AG04449 (cell line): Measurements from ENCODE around the gene SP140L.

Source experiments
- CTCF ChIA-PET: fragments of 350-600 bp; formaldehyde crosslinking; extraction: SDS; loops from one replicate; lab custom pipeline; 2021; ENCODE audit warnings: antibody characterized with exemption; lab: Yijun Ruan, JAX
- POLR2A ChIA-PET: fragments of 400-600, 350-600 bp; formaldehyde crosslinking; extraction: SDS; loops from one replicate; lab custom pipeline; 2020; ENCODE audit warnings: antibody characterized with exemption, inconsistent platforms; lab: Yijun Ruan, JAX
- DNase-seq: peaks from one replicate; pipeline ENCODE4 v3.0.0-alpha.2; 2010; ENCODE audit warnings: low read depth, low spot score
- H3K4me3 ChIP-seq: 2 replicates; pipeline ENCODE4 v1.5.1; 2011; ENCODE audit warnings: low read depth, mild to moderate bottlenecking, control low read depth, low read length
- TF ChIP-seq, protein P1 (sequence below): IDR thresholded peaks from one replicate; pipeline ENCODE4 v1.5.1; 2011; ENCODE audit warnings: mild to moderate bottlenecking, moderate library complexity, low read length, control low read depth, inconsistent platforms; ENCODE audit not compliant: insufficient read depth; ENCODE audit errors: missing control alignments

SP140L gene

DNA sequence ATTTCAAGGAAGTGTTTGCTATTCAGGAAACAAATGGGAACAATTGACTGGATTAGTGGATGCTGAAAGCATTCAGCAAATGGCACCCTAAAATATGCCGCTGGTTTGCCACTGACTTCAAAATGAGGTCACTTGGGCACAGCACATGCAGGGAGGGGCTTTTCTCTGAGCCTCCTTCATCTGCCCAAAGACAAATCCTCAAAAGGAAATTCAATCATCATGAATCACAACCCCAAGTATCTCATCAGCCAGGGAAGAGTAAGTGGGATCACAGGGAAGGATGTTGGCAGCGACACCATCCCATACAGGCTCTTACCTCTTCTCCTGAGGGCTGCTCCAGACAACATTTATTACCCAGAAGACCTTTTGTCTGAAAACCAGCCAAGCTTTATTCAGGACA, 14.4 kb upstream of the SP140L start:
- POLR2A ChIA-PET, result no interaction called here
- H3K4me3 ChIP-seq, result no peak overlapping the region
- TF ChIP-seq, protein P1, sequence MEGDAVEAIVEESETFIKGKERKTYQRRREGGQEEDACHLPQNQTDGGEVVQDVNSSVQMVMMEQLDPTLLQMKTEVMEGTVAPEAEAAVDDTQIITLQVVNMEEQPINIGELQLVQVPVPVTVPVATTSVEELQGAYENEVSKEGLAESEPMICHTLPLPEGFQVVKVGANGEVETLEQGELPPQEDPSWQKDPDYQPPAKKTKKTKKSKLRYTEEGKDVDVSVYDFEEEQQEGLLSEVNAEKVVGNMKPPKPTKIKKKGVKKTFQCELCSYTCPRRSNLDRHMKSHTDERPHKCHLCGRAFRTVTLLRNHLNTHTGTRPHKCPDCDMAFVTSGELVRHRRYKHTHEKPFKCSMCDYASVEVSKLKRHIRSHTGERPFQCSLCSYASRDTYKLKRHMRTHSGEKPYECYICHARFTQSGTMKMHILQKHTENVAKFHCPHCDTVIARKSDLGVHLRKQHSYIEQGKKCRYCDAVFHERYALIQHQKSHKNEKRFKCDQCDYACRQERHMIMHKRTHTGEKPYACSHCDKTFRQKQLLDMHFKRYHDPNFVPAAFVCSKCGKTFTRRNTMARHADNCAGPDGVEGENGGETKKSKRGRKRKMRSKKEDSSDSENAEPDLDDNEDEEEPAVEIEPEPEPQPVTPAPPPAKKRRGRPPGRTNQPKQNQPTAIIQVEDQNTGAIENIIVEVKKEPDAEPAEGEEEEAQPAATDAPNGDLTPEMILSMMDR, result no peak
- CTCF ChIA-PET, result no interaction called here
- DNase-seq, result no peak

DNA sequence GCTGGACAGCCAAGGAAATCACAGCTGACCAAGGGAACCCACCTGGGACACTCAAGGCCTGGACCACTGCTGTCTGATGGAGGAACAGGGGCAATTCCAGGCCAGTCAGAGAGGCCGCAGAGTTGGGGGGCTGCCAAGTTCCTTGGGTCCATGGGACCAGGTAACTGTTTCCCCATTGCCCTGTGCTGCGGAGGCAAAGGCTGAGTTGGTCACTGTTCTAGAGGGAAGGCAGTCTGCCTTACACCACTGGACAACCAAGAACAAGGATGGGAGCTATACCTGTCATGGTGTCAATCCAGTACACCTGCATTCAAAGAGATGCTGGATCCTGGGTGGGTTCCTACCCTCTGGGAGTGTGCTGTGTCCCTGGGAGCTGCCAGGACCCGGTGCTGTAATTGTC, 9.6 kb upstream of the SP140L start:
- H3K4me3 ChIP-seq, result no peak overlapping the region
- no peak for DNase-seq
- TF ChIP-seq, protein P1, result no peak
- CTCF ChIA-PET, result no interaction called here
- POLR2A ChIA-PET, result no interaction called here

DNA sequence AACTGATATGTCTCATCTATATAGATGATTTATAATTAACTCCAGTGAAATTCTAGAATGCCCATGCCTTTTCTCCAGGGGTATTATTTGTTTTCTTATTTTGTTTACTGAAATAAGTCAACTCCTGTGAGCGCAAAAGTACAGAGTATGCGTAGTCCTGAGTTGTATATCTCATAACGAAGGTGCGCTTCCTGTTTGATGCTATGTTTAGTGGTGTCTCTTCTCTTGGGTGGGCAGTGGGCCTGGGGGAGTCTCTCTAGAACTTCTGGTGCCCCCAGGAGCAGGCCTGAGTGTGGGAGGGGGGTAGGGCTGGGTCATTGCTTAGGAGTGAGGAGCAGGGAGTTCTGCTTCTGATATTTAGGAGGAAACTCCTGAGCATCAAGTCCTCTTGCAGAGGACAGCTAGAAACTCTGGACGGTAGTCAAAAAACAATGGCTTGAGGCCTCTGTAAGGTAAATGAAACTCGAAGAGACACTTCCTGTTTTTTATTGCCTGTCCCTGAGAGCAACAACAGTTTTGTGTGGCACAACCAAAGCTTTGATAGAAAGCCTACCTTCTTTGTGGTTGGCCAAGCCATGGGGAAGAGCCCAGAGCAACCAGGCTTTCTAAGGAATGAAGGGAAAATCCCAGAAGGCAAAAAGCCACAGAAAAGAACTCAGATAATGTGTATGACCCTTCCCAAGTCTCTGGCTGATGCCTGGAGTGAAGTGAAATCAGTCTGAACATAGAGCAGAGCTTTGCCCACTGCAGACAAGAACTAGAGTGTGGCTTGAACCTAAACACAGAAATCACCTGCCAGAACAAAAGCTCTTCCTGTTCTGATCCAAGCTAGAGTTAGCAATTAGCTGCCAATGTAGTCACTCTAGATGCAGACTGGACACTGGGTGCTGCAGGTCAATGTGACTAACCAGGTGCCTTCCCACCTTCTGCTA, 8.5 kb upstream of the SP140L start:
- no peak overlapping the region for H3K4me3 ChIP-seq
- DNase-seq, result no peak
- ChIA-PET CTCF (no interaction called here), POLR2A (no interaction called here)
- TF ChIP-seq, protein P1, result no peak

DNA sequence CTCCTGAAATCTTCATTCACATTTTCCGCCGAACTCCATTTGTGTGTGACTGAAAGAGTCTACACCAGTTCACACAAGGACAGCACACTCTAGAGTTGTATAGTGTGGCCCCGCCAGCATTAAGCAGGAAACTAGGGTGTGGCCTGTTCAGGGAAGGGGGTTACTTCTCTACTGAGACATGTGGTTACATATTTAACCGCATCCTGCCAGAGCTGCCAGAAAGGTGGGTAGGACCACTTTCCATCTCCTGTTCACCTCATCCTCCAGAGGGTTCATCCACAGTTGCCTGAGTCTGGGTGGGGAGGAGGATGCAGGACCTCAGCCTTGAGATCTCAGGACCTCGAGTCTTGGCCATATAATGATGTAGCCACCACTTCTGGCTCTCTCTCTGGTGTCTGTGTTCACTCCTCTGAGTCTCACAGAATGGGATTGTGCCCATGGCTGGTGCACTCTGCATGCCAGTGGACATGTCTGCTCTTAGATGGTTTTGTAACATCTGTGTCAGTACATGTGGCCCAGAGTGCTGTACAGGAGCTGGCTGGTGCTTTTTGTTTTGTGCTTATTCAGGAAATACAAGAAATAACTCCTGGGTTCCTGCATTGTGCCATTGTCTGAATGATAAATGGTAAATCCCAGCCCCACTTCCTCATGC, 7.7 kb upstream of the SP140L start:
- DNase-seq, result no peak
- no peak overlapping the region for H3K4me3 ChIP-seq
- TF ChIP-seq, protein P1, result no peak
- ChIA-PET POLR2A (no interaction called here), CTCF (no interaction called here)

DNA sequence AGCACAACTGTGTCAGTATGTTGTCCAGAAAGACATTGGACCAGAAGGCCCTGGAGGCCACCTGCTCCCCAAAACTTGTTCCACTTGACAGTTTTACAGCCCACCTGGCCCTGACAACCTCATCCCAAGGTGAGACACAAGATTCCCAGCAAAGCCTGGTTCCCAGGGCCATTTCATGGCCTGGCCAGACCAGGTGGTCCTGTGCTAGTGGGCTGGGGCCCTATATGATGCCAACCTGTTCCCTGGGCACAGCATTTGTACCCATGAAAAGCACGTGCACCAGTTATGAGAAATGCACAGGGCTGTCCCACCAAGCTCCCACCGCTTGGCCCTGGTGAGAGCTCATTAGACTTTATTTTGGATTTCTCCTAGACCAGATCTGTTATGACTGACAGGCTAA, 6.0 kb upstream of the SP140L start:
- no peak for DNase-seq
- POLR2A ChIA-PET, result no interaction called here
- TF ChIP-seq, protein P1, result no peak
- no peak overlapping the region for H3K4me3 ChIP-seq
- CTCF ChIA-PET, result no interaction called here

DNA sequence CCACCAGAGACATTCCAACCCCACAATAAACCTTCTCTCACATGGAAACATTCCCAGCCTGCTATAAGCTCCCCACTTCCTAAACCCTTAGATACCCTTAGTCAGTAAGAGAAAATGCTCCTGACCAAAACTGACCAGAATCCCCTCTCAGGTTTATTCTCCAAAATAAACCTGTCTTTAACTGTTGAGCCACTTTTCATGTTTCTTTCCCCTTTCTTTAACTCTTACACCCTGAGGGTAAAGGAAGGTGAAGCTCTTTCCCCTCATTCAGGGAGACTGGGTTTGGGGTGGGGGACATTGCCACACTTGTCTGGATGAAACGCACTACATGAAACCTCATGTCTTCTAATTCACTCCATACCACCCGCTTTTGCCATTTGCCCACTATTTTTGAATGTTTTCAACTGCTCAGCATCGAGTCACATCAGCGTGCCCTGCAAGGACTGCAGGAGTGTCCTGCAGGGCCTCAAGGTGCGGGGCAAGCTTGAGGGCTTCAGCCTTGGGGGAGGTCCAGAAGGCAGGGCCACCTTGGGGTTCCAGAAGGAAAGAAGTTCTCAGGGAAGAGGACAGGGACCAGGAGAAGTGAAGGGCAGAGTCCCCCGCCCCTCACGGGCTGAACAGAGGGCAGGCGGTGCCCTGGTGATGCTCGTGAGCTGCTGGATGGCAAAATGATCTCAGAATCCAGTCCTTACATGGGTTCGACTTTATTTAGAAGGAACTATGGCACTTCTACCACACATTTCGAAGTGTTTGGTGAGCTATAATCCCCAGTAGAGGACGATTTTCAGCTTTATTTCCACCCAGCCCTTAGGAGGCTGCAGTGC, 4.2 kb upstream of the SP140L start:
- TF ChIP-seq, protein P1, result no peak
- ChIA-PET POLR2A (no interaction called here), CTCF (no interaction called here)

More for the DNA sequence above, 4.2 kb upstream of the SP140L start:
- DNase-seq, result no peak
- H3K4me3 ChIP-seq, result no peak overlapping the region
